ENCODE data around the gene TRAF3IP1.

DNA sequence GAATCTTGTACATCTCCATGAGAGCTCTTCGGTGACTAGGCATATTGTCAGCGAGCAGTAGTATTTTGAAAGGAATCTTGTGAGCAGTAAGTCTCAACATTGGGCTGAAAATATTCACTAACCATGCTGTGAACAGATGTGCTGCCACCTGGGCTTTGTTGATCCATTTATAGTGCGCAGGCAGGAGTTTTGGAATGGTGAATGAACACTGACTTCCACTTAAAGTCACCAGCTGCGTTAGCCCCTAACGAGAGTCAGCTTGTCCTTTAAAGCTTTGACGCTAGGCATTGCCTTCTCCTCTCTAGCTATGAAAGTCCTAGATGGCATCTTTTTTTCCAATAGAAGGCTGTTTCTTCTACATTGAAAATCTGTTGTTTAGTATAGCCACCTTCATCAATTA is 110.5 kb downstream of the TRAF3IP1 start:
- TF ChIP-seq POLR2A (IDR thresholded peaks at IDR 0.05; ENCODE audit: low read depth, low read length), result no peak
- no peak for TF ChIP-seq POLR2AphosphoS5 (IDR thresholded peaks at IDR 0.05; ENCODE audit: low read depth, low read length)
- TF ChIP-seq SPI1 (IDR thresholded peaks at IDR 0.05; ENCODE audit: low read depth, low read length), result no peak
- TF ChIP-seq TAF1 (IDR thresholded peaks at IDR 0.05; ENCODE audit: low read depth, low read length), result no peak
